HepG2 (cell line): ENCODE measurements around the gene NPW. TPM values are rescaled to one million over a fixed set of nuclear protein-coding genes. Genes with fewer than 3 reads are reported as not detected.

Experiments
- ARHGAP35 ChIP-seq: sonication (generic); formaldehyde crosslinking; IDR thresholded peaks from 2 replicates; pipeline ENCODE4 v1.9.0; 2022; ENCODE audit warnings: mild to moderate bottlenecking, inconsistent platforms, moderate library complexity, missing genetic modification reagents, borderline replicate concordance
- ARNT2 ChIP-seq: sonication (generic); formaldehyde crosslinking; IDR thresholded peaks from 2 replicates; pipeline ENCODE4 v1.8.0; 2022; ENCODE audit warnings: mild to moderate bottlenecking, low read depth, missing genetic modification reagents, moderate library complexity
- ATRX ChIP-seq: sonication (generic); formaldehyde crosslinking; IDR thresholded peaks from 2 replicates; pipeline ENCODE4 v1.4.0; 2020; ENCODE audit warnings: missing genetic modification reagents, borderline replicate concordance
- CREB3 ChIP-seq: sonication (generic); formaldehyde crosslinking; IDR thresholded peaks from 2 replicates; pipeline ENCODE4 v1.5.0; 2020; ENCODE audit warnings: missing genetic modification reagents
- ELF4 ChIP-seq: sonication (generic); formaldehyde crosslinking; IDR thresholded peaks from 2 replicates; pipeline ENCODE4 v1.5.0; 2020; ENCODE audit warnings: missing genetic modification reagents, mild to moderate bottlenecking, moderate library complexity, borderline replicate concordance
- GMEB1 ChIP-seq: sonication (generic); formaldehyde crosslinking; IDR thresholded peaks from 2 replicates; pipeline ENCODE4 v1.5.1; 2020; ENCODE audit warnings: missing genetic modification reagents, mild to moderate bottlenecking, borderline replicate concordance
- KLF16 ChIP-seq, 2 experiments: sonication (generic) in 1 of 2; formaldehyde crosslinking in 1 of 2; IDR thresholded peaks; 2 replicates each; pipeline versions ENCODE4 v1.6.1 to v1.8.0; 2016 to 2023; ENCODE audit warnings: missing genetic modification reagents in 2 of 2, missing compliant biosample characterization in 1 of 2
- MAF1 ChIP-seq: sonication (generic); formaldehyde crosslinking; IDR thresholded peaks from 2 replicates; pipeline ENCODE4 v1.5.0; 2020; ENCODE audit warnings: missing genetic modification reagents, borderline replicate concordance
- SMARCE1 ChIP-seq: fragments of 450-650 bp; IDR thresholded peaks from 2 replicates; pipeline ENCODE4 v1.6.1; 2017; ENCODE audit warnings: borderline replicate concordance
- TCF7 ChIP-seq: sonication (generic); IDR thresholded peaks from 2 replicates; pipeline ENCODE4 v1.6.1; 2016; ENCODE audit warnings: antibody characterized with exemption, low read depth
- TRIM22 ChIP-seq: fragments of 450-650 bp; IDR thresholded peaks from 2 replicates; pipeline ENCODE4 v1.6.1; 2017
- ZBTB38 ChIP-seq: sonication (generic); formaldehyde crosslinking; IDR thresholded peaks from 2 replicates; pipeline ENCODE4 v1.5.1; 2020; ENCODE audit warnings: mild to moderate bottlenecking, missing genetic modification reagents
- ZKSCAN8 ChIP-seq: IDR thresholded peaks from 2 replicates; pipeline ENCODE4 v1.6.1; 2016; ENCODE audit warnings: borderline replicate concordance, missing genetic modification reagents, missing compliant biosample characterization
- ZNF496 ChIP-seq: sonication (generic); formaldehyde crosslinking; IDR thresholded peaks from 2 replicates; pipeline ENCODE4 v1.8.1; 2023; ENCODE audit warnings: mild to moderate bottlenecking, moderate library complexity, missing genetic modification reagents; ENCODE audit not compliant: insufficient replicate concordance
- ZNF614 ChIP-seq: IDR thresholded peaks from 2 replicates; pipeline ENCODE4 v1.6.1; 2018; ENCODE audit warnings: missing biosample characterization, missing genetic modification reagents, inconsistent platforms, borderline replicate concordance
- ZNF672 ChIP-seq: sonication (generic); formaldehyde crosslinking; IDR thresholded peaks from 2 replicates; pipeline ENCODE4 v1.8.1; 2022; ENCODE audit warnings: missing genetic modification reagents
- ZNF746 ChIP-seq: sonication (generic); formaldehyde crosslinking; IDR thresholded peaks from 2 replicates; pipeline ENCODE4 v1.8.0; 2022; ENCODE audit warnings: mild to moderate bottlenecking, missing genetic modification reagents
- ZNF747 ChIP-seq: sonication (generic); formaldehyde crosslinking; IDR thresholded peaks from 2 replicates; pipeline ENCODE4 v1.8.1; 2023; ENCODE audit warnings: missing genetic modification reagents, mild to moderate bottlenecking, borderline replicate concordance
- polyA plus RNA-seq, 8 experiments: library from polyadenylated mRNA; depleted of rRNA in 3 of 8; stranded (reverse) in 7 of 8; unstranded in 1 of 8; fragments of >200 nt; fragmentation: Illumina TruSeq in 4 of 8; extraction: Trizol in 4 of 8; gene quantifications; 2 replicates each; pipeline versions ENCODE4 v1.2.1 to v1.2.3, GENCODE V29; 2011 to 2016; ENCODE audit warnings: low read depth in 4 of 8, missing spikeins in 1 of 8, mixed read lengths in 1 of 8; ENCODE audit not compliant: insufficient read depth in 1 of 8
- total RNA-seq, 5 experiments: library from RNA; depleted of rRNA; stranded (reverse); fragments of >200 nt; fragmentation: Illumina TruSeq; extraction: Trizol; gene quantifications; 2 replicates each; pipeline ENCODE4 v1.2.3, GENCODE V29; 2016; ENCODE audit warnings: low read depth in 1 of 5
- TF ChIP-seq, protein P1 (sequence below): sonication (generic); formaldehyde crosslinking; IDR thresholded peaks from 2 replicates; pipeline ENCODE4 v1.4.0; 2020; ENCODE audit warnings: missing genetic modification reagents
- TF ChIP-seq, protein P2 (sequence below): sonication (generic); formaldehyde crosslinking; IDR thresholded peaks from 2 replicates; pipeline ENCODE4 v1.9.0; 2022; ENCODE audit warnings: low read depth, missing genetic modification reagents

NPW gene
- total and polyA plus RNA-seq, 2 of the 13 experiments (the other 11 are each of a cell fraction or from before 2014, with no cell fraction given), result 0.24 to 0.97 TPM

- TF ChIP-seq CREB3 (CRISPR knock-in tag), result 0 out of 2 replicates have a peak, but pooled peaks have one; percentile 41
- TF ChIP-seq KLF16 (CRISPR knock-in tag; IDR thresholded peaks at IDR 0.05), result peak in 1 of 2 experiments; percentile 57; a peak in 1 of 4 replicates
- no peak for TF ChIP-seq SMARCE1
- TF ChIP-seq MAF1 (CRISPR knock-in tag), result 0 out of 2 replicates have a peak, but pooled peaks have one; percentile 29
- TF ChIP-seq ZNF496 (CRISPR knock-in tag), result no peak
- TF ChIP-seq TCF7, result peak; percentile 54; the same call in 1 of the 2 replicates
- TF ChIP-seq ZKSCAN8, result peak; percentile 75; the same call in 1 of the 2 replicates
- TF ChIP-seq ZNF747 (CRISPR knock-in tag), result peak; percentile 93
- no peak for TF ChIP-seq ATRX
- no peak for TF ChIP-seq ZNF746 (CRISPR knock-in tag)
- peak; percentile 50; the same call in 1 of the 2 replicates for TF ChIP-seq GMEB1 (CRISPR knock-in tag)
- TF ChIP-seq ARNT2, result 0 out of 2 replicates have a peak, but pooled peaks have one; percentile 51
- 0 out of 2 replicates have a peak, but pooled peaks have one; percentile 42 for TF ChIP-seq ELF4 (CRISPR knock-in tag)
- TF ChIP-seq, protein P1, sequence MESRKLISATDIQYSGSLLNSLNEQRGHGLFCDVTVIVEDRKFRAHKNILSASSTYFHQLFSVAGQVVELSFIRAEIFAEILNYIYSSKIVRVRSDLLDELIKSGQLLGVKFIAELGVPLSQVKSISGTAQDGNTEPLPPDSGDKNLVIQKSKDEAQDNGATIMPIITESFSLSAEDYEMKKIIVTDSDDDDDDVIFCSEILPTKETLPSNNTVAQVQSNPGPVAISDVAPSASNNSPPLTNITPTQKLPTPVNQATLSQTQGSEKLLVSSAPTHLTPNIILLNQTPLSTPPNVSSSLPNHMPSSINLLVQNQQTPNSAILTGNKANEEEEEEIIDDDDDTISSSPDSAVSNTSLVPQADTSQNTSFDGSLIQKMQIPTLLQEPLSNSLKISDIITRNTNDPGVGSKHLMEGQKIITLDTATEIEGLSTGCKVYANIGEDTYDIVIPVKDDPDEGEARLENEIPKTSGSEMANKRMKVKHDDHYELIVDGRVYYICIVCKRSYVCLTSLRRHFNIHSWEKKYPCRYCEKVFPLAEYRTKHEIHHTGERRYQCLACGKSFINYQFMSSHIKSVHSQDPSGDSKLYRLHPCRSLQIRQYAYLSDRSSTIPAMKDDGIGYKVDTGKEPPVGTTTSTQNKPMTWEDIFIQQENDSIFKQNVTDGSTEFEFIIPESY (CRISPR knock-in tag), result 0 out of 2 replicates have a peak, but pooled peaks have one; percentile 11
- TF ChIP-seq ZNF672 (CRISPR knock-in tag), result no peak
- peak; percentile 24 for TF ChIP-seq ZBTB38 (CRISPR knock-in tag)
- TF ChIP-seq ZNF614 (CRISPR knock-in tag), result peak; percentile 39; the same call in 1 of the 2 replicates
- peak; percentile 23; the same call in 1 of the 2 replicates for TF ChIP-seq ARHGAP35 (CRISPR knock-in tag)
- no peak for TF ChIP-seq TRIM22
- TF ChIP-seq, protein P2, sequence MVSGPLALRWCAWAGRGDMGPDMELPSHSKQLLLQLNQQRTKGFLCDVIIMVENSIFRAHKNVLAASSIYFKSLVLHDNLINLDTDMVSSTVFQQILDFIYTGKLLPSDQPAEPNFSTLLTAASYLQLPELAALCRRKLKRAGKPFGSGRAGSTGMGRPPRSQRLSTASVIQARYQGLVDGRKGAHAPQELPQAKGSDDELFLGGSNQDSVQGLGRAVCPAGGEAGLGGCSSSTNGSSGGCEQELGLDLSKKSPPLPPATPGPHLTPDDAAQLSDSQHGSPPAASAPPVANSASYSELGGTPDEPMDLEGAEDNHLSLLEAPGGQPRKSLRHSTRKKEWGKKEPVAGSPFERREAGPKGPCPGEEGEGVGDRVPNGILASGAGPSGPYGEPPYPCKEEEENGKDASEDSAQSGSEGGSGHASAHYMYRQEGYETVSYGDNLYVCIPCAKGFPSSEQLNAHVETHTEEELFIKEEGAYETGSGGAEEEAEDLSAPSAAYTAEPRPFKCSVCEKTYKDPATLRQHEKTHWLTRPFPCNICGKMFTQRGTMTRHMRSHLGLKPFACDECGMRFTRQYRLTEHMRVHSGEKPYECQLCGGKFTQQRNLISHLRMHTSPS, result peak; percentile 99
Observed at GRCh38 chr16:2039274-2040031, 19.9 kb downstream of the NPW start (continued).
